GM18870 (cell line): ENCODE data around the gene PDIA5.

ENCODE experiments used
- ATAC-seq: cut with Tn5 transposase; IDR thresholded peaks from one replicate; pipeline ENCODE4 v1.9.1; 2021; ENCODE audit warnings: moderate library complexity; ENCODE audit not compliant: unreplicated experiment

Gene PDIA5

GRCh38 chr3:123089611-123090331, 22.9 kb downstream of the PDIA5 start:
- no peak for ATAC-seq

GRCh38 chr3:123090728-123091531, 24.1 kb downstream of the PDIA5 start:
- no peak for ATAC-seq

- no peak for ATAC-seq
Observed at GRCh38 chr3:123092243-123092642, 25.4 kb downstream of the PDIA5 start.

- no peak for ATAC-seq
Observed at GRCh38 chr3:123093696-123094095, 26.9 kb downstream of the PDIA5 start.

GRCh38 chr3:123094516-123095313, 27.9 kb downstream of the PDIA5 start:
- ATAC-seq, result no peak

GRCh38 chr3:123096126-123096525, 29.3 kb downstream of the PDIA5 start:
- no peak for ATAC-seq

GRCh38 chr3:123096731-123097130, 29.9 kb downstream of the PDIA5 start:
- no peak for ATAC-seq

GRCh38 chr3:123098426-123099330, 31.9 kb downstream of the PDIA5 start:
- ATAC-seq, result no peak

- ATAC-seq, result no peak
Observed at GRCh38 chr3:123099331-123100192, 32.7 kb downstream of the PDIA5 start.

- ATAC-seq, result no peak
Observed at GRCh38 chr3:123100193-123100776, 33.5 kb downstream of the PDIA5 start.

GRCh38 chr3:123102249-123102648, 35.4 kb downstream of the PDIA5 start:
- no peak for ATAC-seq

GRCh38 chr3:123102826-123103225, 36.0 kb downstream of the PDIA5 start:
- no peak for ATAC-seq

- no peak for ATAC-seq
Observed at GRCh38 chr3:123104550-123104949, 37.7 kb downstream of the PDIA5 start.

GRCh38 chr3:123105201-123106189, 38.7 kb downstream of the PDIA5 start:
- ATAC-seq, result no peak

- no peak for ATAC-seq
Observed at GRCh38 chr3:123110282-123110975, 43.6 kb downstream of the PDIA5 start.

GRCh38 chr3:123110976-123111615, 44.3 kb downstream of the PDIA5 start:
- no peak for ATAC-seq

GRCh38 chr3:123111640-123112039, 44.8 kb downstream of the PDIA5 start:
- ATAC-seq, result no peak
